Embryonic facial prominence (tissue), 1 donor: ENCODE results near the gene RELB.

Experiments
- DNase-seq: peaks from one replicate; pipeline ENCODE4 v3.0.0-alpha.2; 2016; ENCODE audit errors: extremely low spot score

Gene RELB

DNA sequence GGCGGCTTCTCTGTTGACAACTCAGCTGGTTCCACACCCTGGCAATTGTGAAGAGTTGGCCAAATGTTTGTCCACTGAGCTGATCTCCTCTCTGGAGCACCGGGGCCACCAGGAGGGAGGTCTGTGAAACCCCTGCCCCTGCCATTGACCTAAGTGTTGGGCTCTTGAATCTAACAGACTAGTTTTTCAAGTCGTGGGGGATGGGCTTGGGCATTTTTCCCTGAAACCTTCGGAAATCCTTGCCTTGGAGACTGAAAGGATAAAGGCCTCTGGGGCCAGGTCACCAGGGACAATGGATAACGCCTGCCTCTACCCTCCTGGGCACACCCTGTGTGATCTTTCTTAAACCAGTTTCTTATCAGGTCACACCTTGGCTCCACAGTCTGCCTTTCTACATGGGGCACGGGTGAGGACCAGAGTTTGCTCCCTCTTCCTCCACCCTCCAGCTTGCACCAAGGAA lies 78.7 kb downstream of the RELB start:
- no peak for DNase-seq

- no peak for DNase-seq
Measured at GRCh38 chr19:45082170-45082569, 80.9 kb downstream of the RELB start.

- DNase-seq, result no peak
Measured at GRCh38 chr19:45086480-45086879, 85.2 kb downstream of the RELB start.

GRCh38 chr19:45087531-45087930 lies 86.3 kb downstream of the RELB start:
- no peak for DNase-seq
